Progenitor cell of endocrine pancreas (in vitro differentiated cells): ENCODE data around the gene SMNDC1. TPM values are rescaled to one million over a fixed set of nuclear protein-coding genes. Genes with fewer than 3 reads are reported as not detected.
A peak's percentile ranks its signal among the peaks of the same experiment; 100 is the strongest.

Source experiments
- DNase-seq: peaks from one replicate; pipeline ENCODE4 v3.0.0; 2021; ENCODE audit warnings: low spot score; ENCODE audit not compliant: unreplicated experiment
- H3K27ac Mint-ChIP-seq: 2 replicates; pipeline ENCODE4 v1.8.0; 2021; ENCODE audit warnings: mild to moderate bottlenecking, moderate library complexity, mixed read lengths
- H3K27me3 Mint-ChIP-seq: 2 replicates; pipeline ENCODE4 v1.8.0; 2021; ENCODE audit warnings: mixed read lengths
- H3K36me3 Mint-ChIP-seq: 2 replicates; pipeline ENCODE4 v1.8.0; 2022; ENCODE audit warnings: mixed read lengths; ENCODE audit not compliant: insufficient read depth
- H3K4me1 Mint-ChIP-seq: 2 replicates; pipeline ENCODE4 v1.8.0; 2021; ENCODE audit warnings: low read depth, mixed read lengths
- H3K4me3 Mint-ChIP-seq: 2 replicates; pipeline ENCODE4 v1.8.0; 2021; ENCODE audit warnings: low read depth, mild to moderate bottlenecking, moderate library complexity, mixed read lengths
- H3K9me3 Mint-ChIP-seq: 2 replicates; pipeline ENCODE4 v1.8.0; 2021; ENCODE audit warnings: low read depth, mixed read lengths
- total RNA-seq: library from RNA; stranded (reverse); gene quantifications from 2 replicates; pipeline ENCODE4 v1.2.1, GENCODE V29; 2021
- TF ChIP-seq, protein P1 (sequence below): fragments of 200-600 bp; sonication (generic); IDR thresholded peaks from one replicate; pipeline ENCODE4 v1.5.0; 2021; ENCODE audit warnings: antibody characterized with exemption, mild to moderate bottlenecking; ENCODE audit not compliant: unreplicated experiment

The SMNDC1 gene
- total RNA-seq, 1 donor from 2014 or later: 41.4 TPM

DNA sequence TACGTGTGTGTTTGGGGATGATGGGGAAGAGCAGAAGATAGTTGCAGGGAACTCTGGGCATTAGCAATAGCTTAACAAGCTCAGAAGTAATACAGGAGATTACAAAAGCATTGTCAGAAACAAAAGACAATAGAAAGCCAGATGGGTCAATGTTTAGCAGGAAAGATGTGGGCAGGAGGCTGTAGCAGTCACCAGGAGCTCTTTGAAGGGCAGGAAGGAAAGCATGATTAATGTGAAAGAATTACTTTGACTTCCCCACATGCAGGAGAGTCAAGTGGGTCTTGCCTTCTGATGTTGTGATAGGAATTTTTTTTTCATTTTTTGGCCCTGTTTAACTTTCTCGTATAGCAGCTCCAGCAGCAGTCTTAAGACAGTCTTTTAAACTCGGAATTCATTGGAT lies 6.0 kb upstream of the SMNDC1 start:
- no peaks in the 10 kb centered on the region for H3K36me3 Mint-ChIP-seq
- TF ChIP-seq, protein P1, sequence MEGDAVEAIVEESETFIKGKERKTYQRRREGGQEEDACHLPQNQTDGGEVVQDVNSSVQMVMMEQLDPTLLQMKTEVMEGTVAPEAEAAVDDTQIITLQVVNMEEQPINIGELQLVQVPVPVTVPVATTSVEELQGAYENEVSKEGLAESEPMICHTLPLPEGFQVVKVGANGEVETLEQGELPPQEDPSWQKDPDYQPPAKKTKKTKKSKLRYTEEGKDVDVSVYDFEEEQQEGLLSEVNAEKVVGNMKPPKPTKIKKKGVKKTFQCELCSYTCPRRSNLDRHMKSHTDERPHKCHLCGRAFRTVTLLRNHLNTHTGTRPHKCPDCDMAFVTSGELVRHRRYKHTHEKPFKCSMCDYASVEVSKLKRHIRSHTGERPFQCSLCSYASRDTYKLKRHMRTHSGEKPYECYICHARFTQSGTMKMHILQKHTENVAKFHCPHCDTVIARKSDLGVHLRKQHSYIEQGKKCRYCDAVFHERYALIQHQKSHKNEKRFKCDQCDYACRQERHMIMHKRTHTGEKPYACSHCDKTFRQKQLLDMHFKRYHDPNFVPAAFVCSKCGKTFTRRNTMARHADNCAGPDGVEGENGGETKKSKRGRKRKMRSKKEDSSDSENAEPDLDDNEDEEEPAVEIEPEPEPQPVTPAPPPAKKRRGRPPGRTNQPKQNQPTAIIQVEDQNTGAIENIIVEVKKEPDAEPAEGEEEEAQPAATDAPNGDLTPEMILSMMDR: no peak
- H3K27ac Mint-ChIP-seq: no peak overlapping the region
- DNase-seq: no peak
- H3K9me3 Mint-ChIP-seq: no peaks in the 10 kb centered on the region
- peaks cover 17% of the 10 kb centered on the region for H3K4me1 Mint-ChIP-seq
- no peak overlapping the region for H3K4me3 Mint-ChIP-seq
- no peaks in the 10 kb centered on the region for H3K27me3 Mint-ChIP-seq

DNA sequence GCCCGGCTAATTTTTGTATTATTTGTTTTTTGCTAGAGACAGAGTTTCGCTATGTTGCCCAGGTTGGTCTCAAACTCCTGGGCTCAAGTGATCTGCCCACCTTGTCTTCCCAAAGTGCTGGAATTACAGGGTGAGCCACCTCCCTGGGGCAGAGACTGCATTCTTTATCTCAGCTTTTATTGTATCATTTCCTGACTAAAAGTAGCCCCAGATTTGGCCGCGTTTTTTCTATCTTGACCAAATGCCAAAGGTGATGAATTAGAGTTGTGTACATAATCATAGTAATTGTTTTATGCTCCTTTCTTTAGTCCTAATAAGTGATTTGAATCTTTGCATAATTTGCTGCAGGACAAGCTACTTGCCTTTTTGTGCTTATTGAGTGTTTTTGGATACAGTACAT lies 3.1 kb upstream of the SMNDC1 start:
- Mint-ChIP-seq H3K4me3 (no peak overlapping the region), H3K36me3 (peaks cover 2% of the 10 kb centered on the region), H3K27ac (no peak overlapping the region), H3K4me1 (peaks cover 28% of the 10 kb centered on the region), H3K27me3 (no peaks in the 10 kb centered on the region), H3K9me3 (no peaks in the 10 kb centered on the region)
- DNase-seq: no peak
- TF ChIP-seq, protein P1: no peak

DNA sequence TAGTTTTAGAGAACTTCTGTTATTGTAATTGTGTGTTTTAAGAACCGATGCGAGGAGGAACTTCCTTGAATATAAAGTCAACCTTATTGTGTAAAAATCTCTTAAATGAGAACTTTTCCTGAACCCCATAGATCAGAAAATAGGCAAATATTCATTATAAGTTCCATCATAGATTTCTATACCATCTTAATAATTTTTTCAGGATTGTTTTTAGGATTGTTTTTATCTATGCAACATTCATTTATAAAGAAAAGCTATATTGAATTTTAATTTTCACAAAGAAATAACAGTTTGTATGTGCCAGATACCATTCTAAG lies 1.7 kb upstream of the SMNDC1 start:
- peak overlapping the region; percentile 99 for H3K27ac Mint-ChIP-seq
- peaks cover 28% of the 10 kb centered on the region for H3K4me1 Mint-ChIP-seq
- H3K36me3 Mint-ChIP-seq: peaks cover 4% of the 10 kb centered on the region
- peak overlapping the region; percentile 67 for H3K4me3 Mint-ChIP-seq
- TF ChIP-seq, protein P1: no peak
- no peaks in the 10 kb centered on the region for H3K9me3 Mint-ChIP-seq
- no peaks in the 10 kb centered on the region for H3K27me3 Mint-ChIP-seq
- DNase-seq: no peak

DNA sequence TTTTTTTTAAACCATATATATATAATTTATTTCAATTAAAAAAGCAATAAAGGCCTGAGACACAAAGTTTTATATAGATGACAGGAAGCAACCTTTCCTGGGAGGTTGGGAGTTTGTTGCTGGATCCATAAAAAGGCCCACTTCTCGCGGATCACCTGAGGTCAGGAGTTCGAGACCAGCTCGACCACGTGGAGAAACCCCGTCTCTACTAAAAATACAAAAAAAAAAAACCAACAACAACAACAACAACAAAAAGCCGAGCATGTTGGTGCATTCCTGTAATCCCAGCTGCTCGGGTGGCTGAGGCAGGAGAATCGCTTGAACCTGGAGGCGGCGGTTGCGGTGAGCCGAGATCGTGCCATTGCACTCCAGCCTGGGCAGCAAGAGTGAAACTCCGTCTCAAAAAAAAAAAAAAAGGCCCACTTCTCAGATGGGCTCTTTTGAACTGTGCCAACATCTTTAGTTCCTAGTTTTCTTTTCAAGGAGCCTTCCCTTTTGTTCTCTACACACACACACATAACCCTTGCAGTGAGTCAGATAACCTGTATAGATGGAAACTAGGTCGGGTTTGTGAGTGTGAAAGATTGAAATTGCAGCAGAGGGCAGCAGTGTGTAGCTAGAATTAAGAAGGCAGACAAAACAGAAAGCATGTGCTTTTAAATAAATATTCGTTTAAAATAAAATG lies 1.2 kb upstream of the SMNDC1 start:
- peaks cover 26% of the 10 kb centered on the region for H3K4me1 Mint-ChIP-seq
- peak overlapping the region; percentile 90 for H3K4me3 Mint-ChIP-seq
- H3K27me3 Mint-ChIP-seq: no peaks in the 10 kb centered on the region
- H3K27ac Mint-ChIP-seq: peak overlapping the region; percentile 99
- TF ChIP-seq, protein P1: peak; percentile 68
- H3K36me3 Mint-ChIP-seq: peaks cover 6% of the 10 kb centered on the region
- no peaks in the 10 kb centered on the region for H3K9me3 Mint-ChIP-seq
- no peak for DNase-seq

DNA sequence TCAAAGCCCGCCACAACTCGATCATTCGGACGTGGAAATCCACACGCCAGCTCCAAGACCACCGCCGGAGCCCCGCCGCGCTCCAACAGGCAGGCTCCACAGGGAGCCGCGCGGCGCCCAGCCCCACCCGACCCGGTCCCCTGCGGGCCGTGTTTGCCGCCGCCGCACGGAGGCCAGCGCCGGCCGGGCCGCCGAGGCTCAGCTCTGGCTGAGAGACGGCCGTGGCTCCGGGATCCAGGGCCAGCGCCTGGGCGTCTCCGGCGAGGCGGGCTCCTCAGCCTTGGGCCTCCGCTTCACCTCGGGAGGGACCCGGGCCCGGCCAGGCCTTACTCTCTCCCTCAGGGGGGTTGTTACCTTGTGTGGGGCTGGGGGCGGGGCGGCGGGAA lies 333 bp downstream of the SMNDC1 start:
- Mint-ChIP-seq H3K36me3 (peaks cover 7% of the 10 kb centered on the region), H3K4me3 (peak overlapping the region; percentile 90)
- TF ChIP-seq, protein P1: no peak

More for the DNA sequence above, 333 bp downstream of the SMNDC1 start:
- Mint-ChIP-seq H3K4me1 (peaks cover 22% of the 10 kb centered on the region), H3K27me3 (no peaks in the 10 kb centered on the region), H3K9me3 (no peaks in the 10 kb centered on the region), H3K27ac (peak overlapping the region; percentile 99)
- no peak for DNase-seq
